LNCaP clone FGC (cell line): ENCODE results near the gene PTEN.
A peak's percentile ranks its signal among the peaks of the same experiment; 100 is the strongest.

Experiments used
- DNase-seq: peaks from one replicate; pipeline ENCODE4 v3.0.0-alpha.2; 2011; ENCODE audit warnings: low read depth
- H3K4me3 ChIP-seq: 2 replicates; pipeline ENCODE4 v1.5.1; 2011; ENCODE audit warnings: mild to moderate bottlenecking, low read depth, low read length, control low read depth
- TF ChIP-seq, protein P1 (sequence below): IDR thresholded peaks from 2 replicates; pipeline ENCODE4 v1.5.1; 2012; ENCODE audit warnings: mild to moderate bottlenecking; ENCODE audit not compliant: control insufficient read depth, insufficient read depth; ENCODE audit errors: extremely low read depth

The PTEN gene

GRCh38 chr10:87863053-87863943 lies at the start of gene PTEN, which contains the start of gene KLLN:
Gene PTEN (plus strand): TSS chr10:87863625. CDS start chr10:87864470, 845 bp downstream.
Gene KLLN (minus strand): TSS chr10:87863533. CDS start chr10:87862487, 1,046 bp downstream.
- DNase-seq, result no peak
- H3K4me3 ChIP-seq, result peak within 1 kb of the TSS; percentile 86
- TF ChIP-seq, protein P1, sequence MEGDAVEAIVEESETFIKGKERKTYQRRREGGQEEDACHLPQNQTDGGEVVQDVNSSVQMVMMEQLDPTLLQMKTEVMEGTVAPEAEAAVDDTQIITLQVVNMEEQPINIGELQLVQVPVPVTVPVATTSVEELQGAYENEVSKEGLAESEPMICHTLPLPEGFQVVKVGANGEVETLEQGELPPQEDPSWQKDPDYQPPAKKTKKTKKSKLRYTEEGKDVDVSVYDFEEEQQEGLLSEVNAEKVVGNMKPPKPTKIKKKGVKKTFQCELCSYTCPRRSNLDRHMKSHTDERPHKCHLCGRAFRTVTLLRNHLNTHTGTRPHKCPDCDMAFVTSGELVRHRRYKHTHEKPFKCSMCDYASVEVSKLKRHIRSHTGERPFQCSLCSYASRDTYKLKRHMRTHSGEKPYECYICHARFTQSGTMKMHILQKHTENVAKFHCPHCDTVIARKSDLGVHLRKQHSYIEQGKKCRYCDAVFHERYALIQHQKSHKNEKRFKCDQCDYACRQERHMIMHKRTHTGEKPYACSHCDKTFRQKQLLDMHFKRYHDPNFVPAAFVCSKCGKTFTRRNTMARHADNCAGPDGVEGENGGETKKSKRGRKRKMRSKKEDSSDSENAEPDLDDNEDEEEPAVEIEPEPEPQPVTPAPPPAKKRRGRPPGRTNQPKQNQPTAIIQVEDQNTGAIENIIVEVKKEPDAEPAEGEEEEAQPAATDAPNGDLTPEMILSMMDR, result no peak

GRCh38 chr10:87816163-87816897 lies 47.1 kb upstream of the PTEN start:
- DNase-seq, result no peak
- peak overlapping the region; percentile 74 for H3K4me3 ChIP-seq
- TF ChIP-seq, protein P1, result no peak

DNA sequence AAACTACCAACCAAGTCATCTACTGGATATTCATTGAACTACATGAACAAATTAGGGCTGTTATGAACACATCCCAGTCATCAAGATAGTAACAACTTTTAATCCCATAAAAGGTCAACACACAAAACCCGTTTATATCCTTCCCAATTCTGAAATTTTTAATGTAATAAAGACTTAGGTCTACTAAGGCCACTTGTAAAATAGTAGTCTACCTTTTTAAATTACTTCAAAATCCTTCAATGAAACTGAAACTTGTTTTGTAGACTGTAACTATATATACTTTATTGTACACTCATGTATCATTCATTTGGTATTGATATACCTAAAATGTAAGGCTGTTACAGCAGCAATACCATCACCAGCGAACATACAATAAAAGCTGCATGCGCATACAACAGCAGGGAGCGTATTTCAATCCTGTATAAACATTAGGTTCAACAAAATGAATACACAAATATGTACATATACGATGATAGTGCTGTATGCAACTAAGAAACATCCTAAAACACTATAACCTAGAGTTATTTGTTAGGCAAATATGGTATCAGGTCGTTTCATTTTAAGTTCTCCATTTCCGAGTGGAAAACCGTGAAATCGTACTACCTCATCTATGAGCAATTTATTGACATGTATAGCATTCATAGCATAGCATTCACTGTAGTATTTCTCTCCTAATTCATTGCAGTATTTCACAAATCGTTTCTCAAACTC lies 46.4 kb upstream of the PTEN start:
- peak; percentile 23 for DNase-seq
- H3K4me3 ChIP-seq, result peak overlapping the region; percentile 74
- TF ChIP-seq, protein P1, result no peak

GRCh38 chr10:87817609-87818504 lies 45.6 kb upstream of the PTEN start, which contains the start of gene ATAD1:
Gene ATAD1 (minus strand): TSS chr10:87818226. CDS start chr10:87814599, 3,627 bp downstream.
- peak within 1 kb of the TSS; percentile 74 for H3K4me3 ChIP-seq
- DNase-seq, result peak; percentile 56
- TF ChIP-seq, protein P1, result no peak

GRCh38 chr10:87818505-87819288 lies 44.7 kb upstream of the PTEN start:
- DNase-seq, result no peak
- TF ChIP-seq, protein P1, result no peak
- peak overlapping the region; percentile 74 for H3K4me3 ChIP-seq

GRCh38 chr10:87819289-87819585 lies 44.2 kb upstream of the PTEN start:
- TF ChIP-seq, protein P1, result no peak
- no peak overlapping the region; the same call in 1 of the 2 replicates for H3K4me3 ChIP-seq

More at GRCh38 chr10:87819289-87819585, 44.2 kb upstream of the PTEN start:
- no peak for DNase-seq
